ENCODE data around the gene PKP4.

Gene PKP4

DNA sequence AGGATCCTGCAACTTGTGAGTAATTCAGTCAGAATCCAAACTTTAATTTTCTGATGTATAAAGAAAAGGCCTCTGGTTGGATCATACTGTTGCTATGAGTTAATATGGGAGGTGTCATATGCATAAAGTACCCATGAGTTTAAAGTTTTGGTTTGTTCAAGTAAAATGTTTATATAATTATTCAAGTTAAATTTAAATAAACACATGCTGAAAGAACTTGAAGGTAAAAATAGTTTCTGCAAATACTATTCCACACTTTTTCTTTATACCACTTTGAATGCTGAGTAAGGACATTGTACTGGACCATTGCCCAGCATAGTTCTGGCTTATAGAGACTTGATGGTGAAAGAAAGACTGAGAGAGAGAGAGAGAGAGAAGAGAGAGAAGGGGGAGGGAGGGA is 30.7 kb downstream of the PKP4 start:
- H4K20me1 ChIP-seq (ENCODE audit: insufficient read depth, low read length) = no peaks in the 10 kb centered on the region
- no peaks in the 10 kb centered on the region for H3K4me1 ChIP-seq (ENCODE audit: insufficient read depth, low read length, severe bottlenecking)
- no peak overlapping the region for H3K9ac ChIP-seq (ENCODE audit: low read length)
- H3K9me3 ChIP-seq (ENCODE audit: low read length) = no peaks in the 10 kb centered on the region
- no peak overlapping the region for H3K27ac ChIP-seq (ENCODE audit: low read depth, low read length, poor library complexity, severe bottlenecking)
- H3K4me3 ChIP-seq (ENCODE audit: low read depth, low read length, poor library complexity, severe bottlenecking) = no peak overlapping the region
- no peaks in the 10 kb centered on the region for H3K79me2 ChIP-seq (ENCODE audit: insufficient read depth, low read length)
- H3F3A ChIP-seq (ENCODE audit: insufficient read depth, low read length) = no peaks in the 10 kb centered on the region
- TF ChIP-seq, protein P1, sequence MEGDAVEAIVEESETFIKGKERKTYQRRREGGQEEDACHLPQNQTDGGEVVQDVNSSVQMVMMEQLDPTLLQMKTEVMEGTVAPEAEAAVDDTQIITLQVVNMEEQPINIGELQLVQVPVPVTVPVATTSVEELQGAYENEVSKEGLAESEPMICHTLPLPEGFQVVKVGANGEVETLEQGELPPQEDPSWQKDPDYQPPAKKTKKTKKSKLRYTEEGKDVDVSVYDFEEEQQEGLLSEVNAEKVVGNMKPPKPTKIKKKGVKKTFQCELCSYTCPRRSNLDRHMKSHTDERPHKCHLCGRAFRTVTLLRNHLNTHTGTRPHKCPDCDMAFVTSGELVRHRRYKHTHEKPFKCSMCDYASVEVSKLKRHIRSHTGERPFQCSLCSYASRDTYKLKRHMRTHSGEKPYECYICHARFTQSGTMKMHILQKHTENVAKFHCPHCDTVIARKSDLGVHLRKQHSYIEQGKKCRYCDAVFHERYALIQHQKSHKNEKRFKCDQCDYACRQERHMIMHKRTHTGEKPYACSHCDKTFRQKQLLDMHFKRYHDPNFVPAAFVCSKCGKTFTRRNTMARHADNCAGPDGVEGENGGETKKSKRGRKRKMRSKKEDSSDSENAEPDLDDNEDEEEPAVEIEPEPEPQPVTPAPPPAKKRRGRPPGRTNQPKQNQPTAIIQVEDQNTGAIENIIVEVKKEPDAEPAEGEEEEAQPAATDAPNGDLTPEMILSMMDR (IDR thresholded peaks at IDR 0.05; ENCODE audit: low read length) = no peak
- no peak overlapping the region for H3K4me2 ChIP-seq (ENCODE audit: low read length)
- H3K36me3 ChIP-seq (ENCODE audit: insufficient read depth, low read length) = no peaks in the 10 kb centered on the region
- H2AFZ ChIP-seq (ENCODE audit: low read length) = no peak overlapping the region
- no peaks in the 10 kb centered on the region for H3K9me2 ChIP-seq (ENCODE audit: low read depth, low read length)
- no peaks in the 10 kb centered on the region for H3K27me3 ChIP-seq (ENCODE audit: insufficient read depth, low read length)

- no peak overlapping the region for H2AFZ ChIP-seq (ENCODE audit: low read length)
- no peak overlapping the region for H3K4me2 ChIP-seq (ENCODE audit: low read length)
- H3K9me3 ChIP-seq (ENCODE audit: low read length) = no peaks in the 10 kb centered on the region
- no peaks in the 10 kb centered on the region for H4K20me1 ChIP-seq (ENCODE audit: insufficient read depth, low read length)
- H3K79me2 ChIP-seq (ENCODE audit: insufficient read depth, low read length) = no peaks in the 10 kb centered on the region
- no peaks in the 10 kb centered on the region for H3K9me2 ChIP-seq (ENCODE audit: low read depth, low read length)
- H3K9ac ChIP-seq (ENCODE audit: low read length) = no peak overlapping the region
- H3K27me3 ChIP-seq (ENCODE audit: insufficient read depth, low read length) = no peaks in the 10 kb centered on the region
- no peak overlapping the region for H3K4me3 ChIP-seq (ENCODE audit: low read depth, low read length, poor library complexity, severe bottlenecking)
- H3F3A ChIP-seq (ENCODE audit: insufficient read depth, low read length) = no peaks in the 10 kb centered on the region
- H3K4me1 ChIP-seq (ENCODE audit: insufficient read depth, low read length, severe bottlenecking) = no peaks in the 10 kb centered on the region
- H3K36me3 ChIP-seq (ENCODE audit: insufficient read depth, low read length) = no peaks in the 10 kb centered on the region
- no peak overlapping the region for H3K27ac ChIP-seq (ENCODE audit: low read depth, low read length, poor library complexity, severe bottlenecking)
- TF ChIP-seq EZH2 (IDR thresholded peaks at IDR 0.05; ENCODE audit: borderline replicate concordance, low read length) = no peak
Observed at GRCh38 chr2:158488442-158489216, 31.9 kb downstream of the PKP4 start.

DNA sequence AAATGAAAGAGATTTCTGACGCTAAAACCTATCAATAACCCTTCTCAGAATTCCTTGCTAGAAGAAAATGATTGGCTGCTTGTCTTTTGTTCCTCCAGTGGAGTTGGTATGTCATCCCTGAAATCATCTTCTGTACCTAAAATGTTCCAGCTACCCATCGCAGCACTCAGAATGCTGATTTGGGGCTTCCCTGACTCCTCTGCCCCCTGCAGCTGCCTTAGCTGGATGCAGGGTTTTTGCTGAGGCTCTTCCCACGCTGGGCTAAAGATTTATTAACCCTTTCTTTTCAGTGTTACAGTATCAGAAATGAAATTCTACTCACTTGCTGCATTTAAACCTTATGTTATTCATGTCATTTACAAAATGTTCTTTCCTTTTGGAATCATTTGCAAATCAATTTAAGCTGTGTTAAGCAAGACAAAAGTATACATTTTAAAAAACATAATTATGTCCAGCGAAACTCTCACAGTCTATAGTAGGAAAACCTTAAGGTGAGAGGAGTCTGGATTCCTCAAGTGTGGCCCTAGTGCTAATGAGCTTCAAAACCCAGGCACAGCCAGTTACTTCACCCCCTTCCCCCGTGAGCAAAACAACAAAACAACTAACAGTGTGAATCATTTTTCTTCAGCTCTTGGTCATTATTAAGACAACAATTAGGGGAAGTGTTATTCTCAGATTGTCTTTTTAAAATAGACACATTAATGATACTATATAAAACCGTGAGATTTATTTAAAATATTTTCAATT is 32.8 kb downstream of the PKP4 start:
- no peak for TF ChIP-seq EZH2 (IDR thresholded peaks at IDR 0.05; ENCODE audit: borderline replicate concordance, low read length)
- TF ChIP-seq, protein P1 (IDR thresholded peaks at IDR 0.05; ENCODE audit: low read length) = no peak
- Histone ChIP-seq H3K4me2 (ENCODE audit: low read length) (no peak overlapping the region), H3K27me3 (ENCODE audit: insufficient read depth, low read length) (no peaks in the 10 kb centered on the region), H3K9me2 (ENCODE audit: low read depth, low read length) (no peaks in the 10 kb centered on the region), H3K36me3 (ENCODE audit: insufficient read depth, low read length) (no peaks in the 10 kb centered on the region), H3K79me2 (ENCODE audit: insufficient read depth, low read length) (no peaks in the 10 kb centered on the region), H3K9ac (ENCODE audit: low read length) (no peak overlapping the region), H3K4me1 (ENCODE audit: insufficient read depth, low read length, severe bottlenecking) (no peaks in the 10 kb centered on the region), H2AFZ (ENCODE audit: low read length) (no peak overlapping the region), H3K4me3 (ENCODE audit: low read depth, low read length, poor library complexity, severe bottlenecking) (no peak overlapping the region), H4K20me1 (ENCODE audit: insufficient read depth, low read length) (no peaks in the 10 kb centered on the region), H3K9me3 (ENCODE audit: low read length) (no peaks in the 10 kb centered on the region), H3K27ac (ENCODE audit: low read depth, low read length, poor library complexity, severe bottlenecking) (no peak overlapping the region), H3F3A (ENCODE audit: insufficient read depth, low read length) (no peaks in the 10 kb centered on the region)
